GM12874 (cell line): Measurements from ENCODE around the gene ARHGAP9.

Experiments
- CTCF ChIP-seq: IDR thresholded peaks from 2 replicates; pipeline ENCODE4 v1.5.1; 2011; ENCODE audit warnings: low read depth, mild to moderate bottlenecking, control low read depth, low read length, moderate library complexity; ENCODE audit not compliant: insufficient read depth

ARHGAP9 gene

GRCh38 chr12:57519796-57520052 is 40.1 kb upstream of the ARHGAP9 start:
- no peak for TF ChIP-seq CTCF

DNA sequence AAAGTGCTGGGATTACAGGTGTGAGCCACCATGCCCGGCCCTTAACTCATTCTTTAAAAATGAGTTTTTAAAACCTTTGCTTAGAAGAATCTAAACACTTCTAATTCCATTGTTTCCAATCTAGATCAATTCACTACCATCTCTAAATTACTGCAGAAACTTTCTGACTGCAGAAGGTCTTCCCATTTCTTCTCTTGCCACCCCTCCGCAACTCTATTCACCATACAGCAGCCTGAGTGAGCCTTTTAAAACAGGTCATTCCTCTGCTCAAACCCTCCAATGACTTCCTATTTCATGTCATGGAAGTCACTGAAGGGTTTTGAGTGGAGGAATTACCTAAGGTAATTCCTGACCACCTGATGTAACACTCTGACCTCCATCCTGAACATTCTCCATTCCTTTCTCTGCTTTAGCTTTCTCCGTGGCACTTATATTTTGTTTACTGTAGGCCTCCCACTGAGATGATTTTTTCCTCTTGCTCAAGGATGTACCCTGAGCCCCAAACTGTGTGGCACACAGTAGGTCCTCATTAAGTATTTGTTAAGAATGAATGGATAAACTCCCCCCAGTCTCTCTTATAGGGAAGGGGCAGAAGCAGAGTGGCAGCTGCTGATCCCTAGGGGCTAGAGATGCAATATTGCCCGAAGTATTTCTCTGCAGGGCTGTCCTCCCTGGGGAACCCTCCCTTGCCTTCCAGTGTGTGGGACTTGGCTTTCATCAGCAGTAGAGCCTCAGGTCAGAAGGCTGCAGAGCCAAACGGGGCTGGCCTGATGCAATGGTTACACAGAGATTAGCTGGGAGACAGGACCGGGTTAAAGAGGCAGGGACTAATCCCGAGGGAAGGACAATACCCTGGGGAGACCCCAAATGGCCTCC is 39.5 kb upstream of the ARHGAP9 start:
- no peak for TF ChIP-seq CTCF

GRCh38 chr12:57518176-57518919 is 38.7 kb upstream of the ARHGAP9 start:
- no peak for TF ChIP-seq CTCF

DNA sequence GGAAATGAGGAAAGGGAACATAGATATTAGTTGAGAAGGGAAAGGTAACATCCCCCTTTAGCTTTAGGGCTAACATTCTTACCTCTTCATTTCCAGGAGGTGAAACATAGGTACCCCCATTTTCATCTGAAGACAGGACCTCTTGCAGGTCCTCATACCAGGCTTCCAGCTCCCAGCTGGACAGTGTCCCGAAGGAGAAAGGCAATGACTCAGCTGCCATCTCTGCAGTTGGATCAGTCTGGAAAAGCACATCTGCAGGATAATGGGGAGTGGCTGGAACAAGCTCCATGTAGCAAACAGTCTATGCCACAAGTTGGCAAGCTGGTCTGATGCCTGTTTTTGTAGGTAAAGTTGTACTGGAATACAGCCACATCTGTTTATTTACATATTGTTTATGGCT is 37.5 kb upstream of the ARHGAP9 start:
- no peak for TF ChIP-seq CTCF

GRCh38 chr12:57516617-57517153 is 37.0 kb upstream of the ARHGAP9 start:
- TF ChIP-seq CTCF: no peak

DNA sequence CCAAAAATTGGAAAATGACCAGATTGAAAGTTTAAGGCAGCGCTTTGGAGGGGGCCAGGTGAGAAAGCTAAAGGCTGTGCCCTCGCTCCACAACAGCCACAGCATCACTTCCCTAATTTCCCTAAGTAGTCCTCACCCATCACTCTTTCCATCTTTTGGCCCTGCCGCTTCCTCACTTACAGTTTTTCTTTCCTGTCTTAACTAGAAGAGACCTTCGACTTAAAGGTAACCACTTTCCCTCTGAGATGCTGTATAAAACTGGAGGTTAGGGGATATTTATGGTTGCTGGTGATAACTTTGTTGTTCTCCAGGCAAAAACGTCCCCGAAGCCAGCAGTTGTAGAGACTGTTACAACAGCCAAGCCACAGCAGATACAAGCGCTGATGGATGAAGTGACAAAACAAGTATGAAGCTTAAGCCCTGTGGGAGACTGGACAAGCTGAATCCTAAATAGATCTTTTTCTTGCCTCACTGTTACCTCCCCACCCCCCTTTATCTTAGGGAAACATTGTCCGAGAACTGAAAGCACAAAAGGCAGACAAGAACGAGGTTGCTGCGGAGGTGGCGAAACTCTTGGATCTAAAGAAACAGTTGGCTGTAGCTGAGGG is 36.4 kb upstream of the ARHGAP9 start:
- no peak for TF ChIP-seq CTCF

GRCh38 chr12:57515408-57515933 is 35.8 kb upstream of the ARHGAP9 start:
- TF ChIP-seq CTCF: no peak
